Activated CD8-positive, alpha-beta memory T cell treated with anti-CD3 and anti-CD28 coated beads, Interleukin-2, amount 50 U/mL, for 1 hour (primary cell): ENCODE data around the gene DNAH6.

Experiments used
- DNase-seq: peaks from one replicate; pipeline ENCODE4 v3.0.0-alpha.2; 2020; ENCODE audit errors: extremely low read depth

The DNAH6 gene

GRCh38 chr2:84631985-84632384 is 115.7 kb downstream of the DNAH6 start:
- no peak for DNase-seq

DNA sequence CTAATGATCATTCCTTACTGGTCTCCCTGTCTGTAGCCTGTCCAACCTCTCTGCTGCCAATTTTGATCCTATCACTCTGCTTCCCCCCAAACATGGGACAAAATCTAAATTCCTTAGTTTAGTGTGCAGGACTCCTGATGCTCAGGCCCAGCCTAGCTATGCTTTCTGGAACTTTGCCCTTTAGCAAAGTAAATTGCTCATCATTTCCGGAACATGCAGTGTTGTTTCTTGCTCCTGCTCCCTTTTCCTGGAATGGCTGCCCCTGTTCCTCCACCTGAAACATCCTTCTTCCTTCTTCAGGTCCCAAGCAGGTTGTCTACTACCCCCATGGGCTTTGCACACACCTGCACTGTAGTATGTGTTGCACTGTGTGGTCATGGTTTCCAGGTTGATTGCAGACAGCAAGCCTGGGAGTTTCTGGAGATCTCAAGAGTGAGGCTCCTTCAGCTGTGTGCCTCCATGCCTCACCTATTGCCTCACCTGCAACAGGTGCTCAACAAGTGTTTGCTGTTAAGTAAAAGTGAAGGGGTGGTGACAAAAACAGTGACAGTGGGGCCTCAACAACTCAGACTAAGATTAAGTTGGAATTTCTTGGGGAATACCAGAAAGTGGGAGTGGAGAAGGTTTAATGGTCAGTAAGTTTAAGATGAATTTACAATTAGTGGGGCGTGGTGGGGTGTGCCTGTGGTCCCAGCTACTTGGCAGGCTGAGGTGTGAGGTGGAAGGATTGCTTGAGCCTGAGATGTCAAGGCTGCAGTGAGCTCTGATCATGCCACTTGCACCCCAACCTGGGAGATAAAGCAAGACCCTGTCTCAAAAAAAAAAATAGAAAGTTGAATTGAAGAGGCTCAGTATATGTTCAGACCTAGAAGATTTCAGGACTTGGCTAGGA is 120.0 kb downstream of the DNAH6 start:
- DNase-seq = no peak

- DNase-seq = no peak
Measured at GRCh38 chr2:84639751-84640150, 123.5 kb downstream of the DNAH6 start.

DNA sequence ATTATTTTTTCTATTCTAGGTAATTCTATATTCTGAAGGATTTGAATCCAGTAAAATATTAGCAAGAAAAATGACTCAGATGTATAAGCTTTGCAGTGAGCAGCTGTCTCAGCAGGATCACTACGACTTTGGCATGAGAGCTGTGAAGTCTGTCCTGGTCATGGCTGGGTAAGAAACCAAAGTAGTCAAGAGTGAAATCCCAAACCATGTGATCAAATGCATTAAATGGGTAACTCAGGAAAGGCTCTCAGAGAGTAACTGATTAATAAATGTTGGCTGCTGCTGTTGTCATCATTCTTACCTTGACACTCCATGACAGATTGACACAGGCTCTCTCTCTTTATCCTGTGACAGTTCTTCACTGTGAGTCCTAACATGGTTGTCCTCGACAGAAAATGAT is 124.1 kb downstream of the DNAH6 start:
- no peak for DNase-seq

DNA sequence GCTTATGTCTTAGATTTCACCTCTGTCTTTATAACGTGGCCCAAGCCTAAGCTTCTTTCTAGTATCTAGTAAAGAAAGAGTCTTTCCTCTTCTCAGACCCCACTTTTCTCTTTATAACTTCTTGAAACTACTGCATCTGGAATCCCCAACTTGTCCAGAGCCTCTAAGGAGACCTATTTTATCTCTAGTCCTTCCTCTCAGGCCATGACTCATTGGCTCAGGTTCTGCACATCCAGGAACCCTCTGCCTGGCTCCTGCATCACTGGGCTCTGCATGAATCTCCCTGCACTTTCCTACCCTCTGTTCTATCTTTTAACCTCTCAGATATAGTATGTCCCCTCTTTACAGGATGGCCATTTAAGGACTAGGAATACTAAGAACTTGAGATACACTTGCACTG is 124.7 kb downstream of the DNAH6 start:
- no peak for DNase-seq

DNA sequence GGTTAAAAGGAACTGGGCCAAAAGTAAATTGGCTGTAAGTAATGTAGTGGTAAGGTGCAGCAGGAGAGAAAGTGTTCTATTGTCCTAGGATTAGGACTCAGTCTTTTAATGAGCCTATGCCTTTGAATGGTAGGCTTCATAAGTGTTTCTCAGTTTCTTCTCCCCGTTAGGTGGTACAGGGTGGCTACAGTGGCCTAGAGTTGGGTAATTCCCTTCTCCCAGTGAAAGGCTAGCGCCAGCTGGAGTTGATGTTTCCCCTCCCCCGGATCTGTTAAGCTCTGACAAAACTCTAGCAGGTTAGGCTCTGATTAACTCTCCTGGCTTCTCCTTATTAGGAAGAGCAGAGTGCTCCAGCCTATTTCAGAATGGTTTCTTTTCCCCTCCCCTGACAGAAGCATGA is 127.7 kb downstream of the DNAH6 start:
- DNase-seq = no peak

GRCh38 chr2:84646514-84646913 is 130.2 kb downstream of the DNAH6 start:
- DNase-seq = no peak

DNA sequence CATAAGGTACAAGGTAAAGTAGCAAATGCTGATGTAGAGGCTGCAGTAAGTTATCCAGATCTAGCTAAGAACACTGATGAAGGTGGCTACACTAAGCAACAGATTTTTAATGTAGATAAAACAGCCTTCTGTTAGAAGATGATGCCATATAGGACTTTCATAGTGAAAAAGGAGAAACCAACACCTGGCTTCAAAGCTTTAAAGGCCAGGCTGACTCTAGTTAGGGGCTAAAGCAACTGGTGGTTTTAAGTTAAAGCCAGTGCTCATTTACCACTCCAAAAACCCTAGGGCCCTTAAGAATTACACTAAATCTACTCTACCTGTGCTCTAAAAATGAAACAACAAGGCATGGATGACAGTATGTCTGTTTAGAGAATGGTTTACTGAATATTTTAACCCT is 131.0 kb downstream of the DNAH6 start:
- no peak for DNase-seq

GRCh38 chr2:84649058-84649457 is 132.8 kb downstream of the DNAH6 start:
- no peak for DNase-seq

GRCh38 chr2:84649487-84650142 is 133.3 kb downstream of the DNAH6 start:
- DNase-seq = no peak

DNA sequence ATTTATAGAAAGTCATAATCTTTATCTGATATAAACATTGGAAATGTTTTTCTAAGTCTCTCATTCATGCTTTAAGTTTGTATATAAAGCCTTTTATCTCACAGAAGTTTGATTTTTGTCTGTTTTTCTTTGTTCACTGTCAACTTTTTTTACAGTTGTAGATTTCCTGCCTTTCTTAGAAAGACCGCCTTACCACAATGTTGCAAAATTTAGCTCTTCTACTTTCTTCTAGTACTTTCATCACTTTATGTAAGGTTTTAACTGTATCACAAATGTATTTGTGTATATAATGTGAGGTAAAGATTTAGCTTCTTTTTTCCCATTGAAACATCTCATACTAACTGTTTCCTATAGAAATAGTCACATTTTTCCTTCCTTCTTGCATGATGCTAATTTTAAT is 136.1 kb downstream of the DNAH6 start:
- DNase-seq = no peak

DNA sequence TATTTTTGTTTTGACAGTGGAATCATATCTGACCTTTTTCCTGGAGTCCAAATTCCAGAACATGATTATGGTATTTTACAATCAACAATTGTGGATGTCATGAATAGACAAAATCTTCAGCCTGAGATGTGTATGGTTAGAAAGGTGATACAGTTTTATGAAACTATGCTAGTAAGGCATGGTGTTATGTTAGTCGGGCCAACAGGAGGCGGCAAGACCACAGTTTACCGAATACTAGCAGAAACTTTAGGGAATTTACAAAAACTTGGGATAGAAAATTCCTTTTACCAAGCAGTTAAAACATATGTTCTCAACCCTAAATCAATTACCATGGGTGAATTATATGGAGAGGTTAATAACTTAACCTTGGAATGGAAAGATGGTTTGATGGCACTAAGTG is 137.0 kb downstream of the DNAH6 start:
- DNase-seq = no peak

DNA sequence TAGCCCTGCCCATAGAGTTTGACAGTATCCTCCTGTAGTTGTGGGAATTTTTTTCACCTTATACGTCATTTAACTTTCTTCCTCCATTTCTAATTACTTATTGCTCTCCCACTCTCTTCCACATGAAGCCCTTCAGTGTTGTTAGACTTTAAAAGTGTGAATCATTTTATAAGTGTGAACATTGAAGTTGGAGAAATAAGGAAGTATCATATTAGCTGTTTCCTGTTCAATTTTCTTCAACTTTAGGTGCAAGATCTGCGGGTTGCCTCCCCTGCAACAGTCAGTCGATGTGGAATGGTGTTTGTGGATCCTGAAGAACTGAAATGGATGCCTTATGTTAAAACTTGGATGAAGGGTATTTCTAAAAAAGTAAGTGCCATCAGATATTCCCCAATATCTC is 138.1 kb downstream of the DNAH6 start:
- DNase-seq = no peak

GRCh38 chr2:84669122-84669521 is 152.8 kb downstream of the DNAH6 start:
- DNase-seq = no peak

- DNase-seq = no peak
Measured at GRCh38 chr2:84674099-84674498, 157.8 kb downstream of the DNAH6 start.

GRCh38 chr2:84674586-84674985 is 158.3 kb downstream of the DNAH6 start:
- DNase-seq = no peak

GRCh38 chr2:84676295-84676694 is 160.0 kb downstream of the DNAH6 start:
- no peak for DNase-seq

- DNase-seq = no peak
Measured at GRCh38 chr2:84678214-84678613, 161.9 kb downstream of the DNAH6 start.

DNA sequence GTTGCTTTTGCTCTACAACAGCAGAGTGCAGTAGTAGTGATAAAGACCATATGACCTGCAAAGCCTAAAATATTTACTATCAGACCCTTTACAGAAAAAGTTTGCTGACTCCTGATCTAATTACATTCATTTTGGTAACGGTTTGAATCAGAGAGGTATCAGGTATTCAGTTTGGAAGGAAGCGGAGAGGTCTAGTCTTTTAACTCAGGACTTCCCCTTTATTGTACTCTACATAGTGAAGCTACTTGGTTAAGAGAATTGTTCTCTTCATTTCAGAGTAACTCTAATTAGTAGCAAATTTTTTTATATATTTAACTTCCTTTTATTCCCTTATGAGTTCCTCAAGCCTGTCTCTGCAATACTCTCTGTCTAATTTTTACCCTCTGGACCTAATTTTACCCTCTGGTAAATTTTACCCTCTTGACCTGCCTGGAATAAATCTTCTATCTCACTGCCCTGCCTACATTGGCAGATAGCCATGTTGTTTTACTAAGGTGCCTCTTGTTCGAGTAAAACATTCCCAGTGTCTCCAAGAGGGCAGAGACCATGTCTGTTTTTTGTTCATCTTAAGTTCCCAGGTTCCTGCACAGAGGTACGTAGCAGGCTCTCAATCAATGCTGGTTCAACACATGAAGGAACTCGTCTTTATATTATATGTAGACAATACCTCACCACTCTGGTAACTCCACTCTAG is 170.6 kb downstream of the DNAH6 start:
- DNase-seq = no peak

DNA sequence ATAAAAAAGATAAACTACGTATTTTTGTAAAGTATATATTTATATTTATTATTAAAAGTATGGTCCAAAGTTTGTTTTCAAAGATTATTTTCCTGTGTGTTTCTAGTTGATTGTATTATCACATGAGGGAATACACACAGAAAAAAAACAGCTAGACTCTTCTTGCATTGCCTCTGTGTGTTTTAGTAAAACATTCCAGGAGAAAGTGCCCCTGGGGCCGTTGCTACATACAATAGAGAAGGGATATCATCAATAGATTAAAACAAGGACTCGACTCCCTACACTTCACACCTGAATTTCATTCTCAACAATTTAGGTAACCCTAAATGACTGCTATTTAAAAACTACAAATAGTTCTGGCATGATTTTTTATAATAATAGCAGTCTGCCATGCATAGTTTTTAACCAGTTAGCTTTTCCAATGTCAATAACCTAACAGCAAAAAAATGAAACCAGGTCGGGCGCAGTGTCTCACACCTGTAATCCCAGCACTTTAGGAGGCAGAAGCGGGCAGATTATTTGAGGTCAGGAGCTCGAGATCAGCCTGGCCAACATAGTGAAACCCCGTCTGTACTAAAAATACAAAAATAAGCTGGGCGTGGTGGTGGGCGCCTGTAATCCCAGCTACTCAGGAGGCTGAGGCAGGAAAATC is 171.3 kb downstream of the DNAH6 start:
- no peak for DNase-seq

GRCh38 chr2:84690225-84690624 is 173.9 kb downstream of the DNAH6 start:
- DNase-seq = no peak

GRCh38 chr2:84694088-84694622 is 177.9 kb downstream of the DNAH6 start:
- DNase-seq = peak; percentile 12
